Measurements from ENCODE around the gene PTCH2. TPM values are rescaled to one million over a fixed set of nuclear protein-coding genes. Genes with fewer than 3 reads are reported as not detected.

PTCH2 gene
- total RNA-seq, 1 experiment from 2014 or later, result 0.79 TPM

- TF ChIP-seq, protein P1, sequence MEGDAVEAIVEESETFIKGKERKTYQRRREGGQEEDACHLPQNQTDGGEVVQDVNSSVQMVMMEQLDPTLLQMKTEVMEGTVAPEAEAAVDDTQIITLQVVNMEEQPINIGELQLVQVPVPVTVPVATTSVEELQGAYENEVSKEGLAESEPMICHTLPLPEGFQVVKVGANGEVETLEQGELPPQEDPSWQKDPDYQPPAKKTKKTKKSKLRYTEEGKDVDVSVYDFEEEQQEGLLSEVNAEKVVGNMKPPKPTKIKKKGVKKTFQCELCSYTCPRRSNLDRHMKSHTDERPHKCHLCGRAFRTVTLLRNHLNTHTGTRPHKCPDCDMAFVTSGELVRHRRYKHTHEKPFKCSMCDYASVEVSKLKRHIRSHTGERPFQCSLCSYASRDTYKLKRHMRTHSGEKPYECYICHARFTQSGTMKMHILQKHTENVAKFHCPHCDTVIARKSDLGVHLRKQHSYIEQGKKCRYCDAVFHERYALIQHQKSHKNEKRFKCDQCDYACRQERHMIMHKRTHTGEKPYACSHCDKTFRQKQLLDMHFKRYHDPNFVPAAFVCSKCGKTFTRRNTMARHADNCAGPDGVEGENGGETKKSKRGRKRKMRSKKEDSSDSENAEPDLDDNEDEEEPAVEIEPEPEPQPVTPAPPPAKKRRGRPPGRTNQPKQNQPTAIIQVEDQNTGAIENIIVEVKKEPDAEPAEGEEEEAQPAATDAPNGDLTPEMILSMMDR (IDR thresholded peaks at IDR 0.05; ENCODE audit: unreplicated experiment), result no peak
- BruUV-seq (replicated peaks), result TSS peak; percentile 98
- DNase-seq (ENCODE audit: unreplicated experiment), result peak; percentile 94
- ChIA-PET CTCF (interaction anchor here (0.6 to 1.8 kb wide), 15 partner anchors 11 to 725 kb away, joined by 3 to 14 read pairs (median 4); partner anchors contain the start of genes PLK3 and RNU5D-1), POLR2A (interaction anchor here (0.6 to 7.0 kb wide), 19 partner anchors 9 to 699 kb away, joined by 3 to 79 read pairs (median 5); partner anchors contain the start of genes BTBD19, DYNLT4, EIF2B3 and HECTD3)
- H3K9me3 Mint-ChIP-seq (ENCODE audit: unreplicated experiment), result no peaks in the 10 kb centered on the region
- peaks cover 38% of the 10 kb centered on the region for H3K36me3 Mint-ChIP-seq (ENCODE audit: insufficient read depth, unreplicated experiment)
- peak overlapping the region; percentile 74 for H3K4me3 Mint-ChIP-seq (ENCODE audit: unreplicated experiment)
- H3K27me3 Mint-ChIP-seq (ENCODE audit: insufficient read depth, unreplicated experiment), result no peaks in the 10 kb centered on the region
- intact Hi-C loops (cut with micrococcal nuclease), result loop anchor here (1.0 to 2.0 kb wide), 4 partner anchors 12 to 88 kb away; partner anchors contain the start of genes DYNLT4 and RNU5D-1
- H3K27ac Mint-ChIP-seq (ENCODE audit: low read depth, unreplicated experiment), result peak overlapping the region; percentile 99
- peaks cover 37% of the 10 kb centered on the region for H3K4me1 Mint-ChIP-seq (ENCODE audit: insufficient read depth, unreplicated experiment)
These were observed 23.3 kb downstream of the PTCH2 start for GRCh38 chr1:44819608-44820327.

DNA sequence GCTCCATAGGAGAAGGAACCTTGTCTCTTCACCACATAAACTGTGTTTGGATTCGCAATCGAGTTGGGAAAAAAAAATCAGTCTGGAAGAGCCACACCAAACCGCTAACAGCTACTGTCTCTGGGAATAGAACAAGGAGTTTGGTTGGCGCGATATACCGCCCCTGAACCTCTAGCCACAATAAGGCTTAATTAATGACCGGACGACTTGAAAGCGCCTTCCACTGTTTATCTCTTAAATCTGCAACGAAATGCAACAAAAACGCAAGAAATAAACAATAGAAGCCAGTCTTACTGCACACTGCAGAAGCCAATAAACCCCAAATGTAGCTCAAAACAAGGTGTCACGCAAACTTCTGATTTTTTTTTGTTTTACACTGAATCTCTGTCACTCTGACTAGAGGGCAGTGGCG lies 23.9 kb downstream of the PTCH2 start:
- POLR2A ChIA-PET, result interaction anchor here (0.7 to 7.0 kb wide), 17 partner anchors 8 to 676 kb away, joined by 3 to 79 read pairs (median 5); partner anchors contain the start of genes BTBD19, DYNLT4, EIF2B3 and HECTD3
- Mint-ChIP-seq H3K4me1 (ENCODE audit: insufficient read depth, unreplicated experiment) (peaks cover 38% of the 10 kb centered on the region), H3K36me3 (ENCODE audit: insufficient read depth, unreplicated experiment) (peaks cover 43% of the 10 kb centered on the region), H3K27ac (ENCODE audit: low read depth, unreplicated experiment) (peak overlapping the region; percentile 99), H3K9me3 (ENCODE audit: unreplicated experiment) (no peaks in the 10 kb centered on the region), H3K27me3 (ENCODE audit: insufficient read depth, unreplicated experiment) (no peaks in the 10 kb centered on the region), H3K4me3 (ENCODE audit: unreplicated experiment) (peak overlapping the region; percentile 74)
- no TSS peak for BruUV-seq (replicated peaks)
- no peak for DNase-seq (ENCODE audit: unreplicated experiment)
- CTCF ChIA-PET, result interaction anchor here (0.6 to 1.3 kb wide), 12 partner anchors 12 to 726 kb away, joined by 3 to 14 read pairs (median 4); partner anchors contain the start of gene RNU5D-1
- TF ChIP-seq, protein P1 (IDR thresholded peaks at IDR 0.05; ENCODE audit: unreplicated experiment), result no peak
- intact Hi-C loops (cut with micrococcal nuclease), result loop anchor here (1.0 to 2.0 kb wide), 4 partner anchors 12 to 88 kb away; partner anchors contain the start of genes DYNLT4 and RNU5D-1

DNA sequence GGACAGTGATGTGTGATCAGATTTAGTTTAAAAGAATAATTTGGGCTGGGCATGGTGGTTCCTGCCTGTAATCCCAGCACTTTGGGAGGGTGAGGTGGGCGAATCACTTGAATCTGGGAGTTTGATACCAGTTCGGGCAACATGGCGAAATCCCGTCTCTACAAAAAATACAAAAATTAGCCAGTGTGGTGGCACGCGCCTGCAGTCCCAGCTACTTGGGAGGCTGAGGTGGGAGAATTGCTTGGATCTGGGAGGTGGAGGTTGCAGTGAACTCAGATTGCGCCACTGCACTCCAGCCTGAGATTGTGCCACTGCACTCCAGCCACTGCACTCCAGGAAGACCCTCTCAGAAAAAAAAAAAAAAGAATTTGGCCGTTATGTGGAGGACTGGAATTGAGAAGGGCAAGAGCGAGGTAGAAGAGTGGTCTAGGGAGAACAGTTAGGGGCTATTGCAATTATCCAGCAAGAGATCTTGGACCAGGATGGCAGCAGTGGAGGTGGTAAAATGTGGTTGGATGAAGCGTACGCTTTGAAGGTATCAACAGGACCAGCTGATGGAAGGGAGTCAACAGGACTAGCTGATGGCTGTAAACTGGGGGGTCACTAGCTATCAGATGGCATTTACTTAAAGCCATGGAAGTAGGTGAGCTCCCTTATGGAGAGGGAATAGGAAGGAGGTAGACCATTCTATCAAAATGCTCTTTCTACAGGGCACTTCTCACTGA lies 25.1 kb downstream of the PTCH2 start:
- TF ChIP-seq, protein P1 (IDR thresholded peaks at IDR 0.05; ENCODE audit: unreplicated experiment), result no peak
- H3K9me3 Mint-ChIP-seq (ENCODE audit: unreplicated experiment), result no peaks in the 10 kb centered on the region
- H3K4me1 Mint-ChIP-seq (ENCODE audit: insufficient read depth, unreplicated experiment), result peaks cover 38% of the 10 kb centered on the region
- H3K4me3 Mint-ChIP-seq (ENCODE audit: unreplicated experiment), result peak overlapping the region; percentile 53
- BruUV-seq (replicated peaks), result no TSS peak
- no peaks in the 10 kb centered on the region for H3K27me3 Mint-ChIP-seq (ENCODE audit: insufficient read depth, unreplicated experiment)
- peak overlapping the region; percentile 69 for H3K27ac Mint-ChIP-seq (ENCODE audit: low read depth, unreplicated experiment)
- ChIA-PET CTCF (interaction anchor here (0.5 to 1.3 kb wide), 5 partner anchors 9 to 1284 kb away, joined by 3 to 9 read pairs (median 3); no protein-coding TSS in a partner anchor), POLR2A (interaction anchor here (0.6 to 7.0 kb wide), 14 partner anchors 10 to 870 kb away, joined by 3 to 79 read pairs (median 4); partner anchors contain the start of genes BTBD19, DYNLT4, HECTD3 and PLK3)
- DNase-seq (ENCODE audit: unreplicated experiment), result no peak
- H3K36me3 Mint-ChIP-seq (ENCODE audit: insufficient read depth, unreplicated experiment), result peaks cover 49% of the 10 kb centered on the region
- intact Hi-C loops (cut with micrococcal nuclease), result loop anchor here (2.0 kb wide), 1 partner anchor 19 kb away; no protein-coding TSS in a partner anchor

All from MCF 10A (cell line).